HG03159 (cell line): ENCODE data around the gene EXPH5.

Source experiments
- ATAC-seq: cut with Tn5 transposase; IDR thresholded peaks from one replicate; pipeline ENCODE4 v1.9.1; 2021; ENCODE audit warnings: mild to moderate bottlenecking, moderate library complexity; ENCODE audit not compliant: unreplicated experiment

Gene EXPH5

GRCh38 chr11:108474664-108475463 is 118.7 kb downstream of the EXPH5 start:
- ATAC-seq, result no peak

DNA sequence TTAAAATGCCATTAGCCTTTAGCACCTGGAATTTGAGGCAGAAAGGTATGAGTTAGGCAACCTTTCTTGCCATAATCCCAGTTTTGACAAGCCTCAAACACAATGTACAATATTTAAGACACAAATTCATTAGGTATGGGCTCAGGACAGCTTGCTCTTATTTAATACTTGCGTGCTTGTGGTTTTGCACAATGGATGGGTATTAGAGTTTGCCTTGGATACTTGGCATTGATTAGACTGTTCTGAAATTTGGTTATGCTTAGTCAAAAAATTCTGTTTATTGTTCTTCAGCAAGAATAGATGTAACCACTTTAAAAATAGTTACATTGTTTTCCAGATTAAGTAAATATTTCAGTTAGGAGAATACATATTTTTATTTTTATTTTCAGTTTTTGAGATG is 120.9 kb downstream of the EXPH5 start:
- no peak for ATAC-seq

DNA sequence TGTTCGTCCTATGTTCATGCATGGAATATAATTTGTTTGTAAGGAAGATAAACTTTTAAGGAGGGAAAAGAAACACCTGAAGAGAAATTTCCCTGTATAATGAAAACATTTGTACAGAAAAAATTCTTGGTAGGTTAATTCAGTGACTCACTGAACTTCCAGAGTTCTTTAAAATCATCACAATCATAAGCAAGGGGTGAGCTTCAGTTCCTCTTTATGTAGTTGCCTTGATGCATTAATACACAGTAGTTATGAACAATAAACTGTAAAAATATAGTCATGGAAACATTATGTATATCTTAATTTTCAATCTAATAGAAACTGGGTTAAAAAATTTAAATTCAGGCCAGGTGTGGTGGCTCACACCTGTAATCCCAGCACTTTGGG is 125.1 kb downstream of the EXPH5 start:
- no peak for ATAC-seq

DNA sequence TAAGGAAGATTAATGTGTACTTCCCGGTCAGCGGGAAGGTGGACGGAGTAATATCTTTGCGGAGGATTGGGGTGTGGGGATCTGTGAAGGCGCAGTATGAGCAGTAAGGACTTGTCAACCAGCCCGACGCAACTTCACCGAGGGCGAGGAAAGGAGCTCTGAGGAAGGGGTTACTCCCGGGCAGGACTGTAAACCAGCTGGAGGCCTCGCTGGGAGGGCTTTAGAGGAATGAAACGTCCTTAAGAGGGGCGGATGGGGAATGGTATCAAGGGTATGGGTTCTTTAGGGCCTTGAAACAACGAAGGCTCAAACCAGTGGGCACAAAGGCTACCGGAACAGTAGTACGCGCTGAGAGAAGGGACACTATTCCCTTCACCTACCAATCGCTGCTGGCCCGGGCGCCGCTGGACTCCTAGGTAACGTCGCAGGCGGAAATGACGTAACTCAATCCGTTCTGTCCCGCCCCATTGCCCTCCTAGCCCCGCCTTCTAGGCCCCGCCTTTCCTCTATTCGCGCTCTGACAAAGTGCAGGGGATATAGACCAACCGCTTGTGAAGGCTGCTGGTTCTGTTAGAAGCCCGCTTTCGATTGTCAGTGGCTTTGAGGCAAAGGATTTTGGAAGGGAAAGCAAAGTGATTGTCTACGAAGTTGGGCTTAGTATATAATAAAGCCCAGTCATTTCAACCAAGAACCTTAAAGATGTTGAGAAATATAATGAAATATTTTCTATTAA is 126.3 kb downstream of the EXPH5 start, which contains the start of gene C11orf65:
Gene C11orf65 (minus strand): TSS at position 439 of the 733 bp plus-strand sequence. CDS start 5,970 bp downstream, outside the sequence.
- peak; percentile 99 for ATAC-seq

- no peak for ATAC-seq
Observed at GRCh38 chr11:108466405-108466804, 127.2 kb downstream of the EXPH5 start.
